ENCODE results near the gene GDPGP1. TPM values are rescaled to one million over a fixed set of nuclear protein-coding genes. Genes with fewer than 3 reads are reported as not detected.

The GDPGP1 gene
- total RNA-seq, 4 donors from 2014 or later, result 1.8 to 6.9 (median 4.3) TPM

DNA sequence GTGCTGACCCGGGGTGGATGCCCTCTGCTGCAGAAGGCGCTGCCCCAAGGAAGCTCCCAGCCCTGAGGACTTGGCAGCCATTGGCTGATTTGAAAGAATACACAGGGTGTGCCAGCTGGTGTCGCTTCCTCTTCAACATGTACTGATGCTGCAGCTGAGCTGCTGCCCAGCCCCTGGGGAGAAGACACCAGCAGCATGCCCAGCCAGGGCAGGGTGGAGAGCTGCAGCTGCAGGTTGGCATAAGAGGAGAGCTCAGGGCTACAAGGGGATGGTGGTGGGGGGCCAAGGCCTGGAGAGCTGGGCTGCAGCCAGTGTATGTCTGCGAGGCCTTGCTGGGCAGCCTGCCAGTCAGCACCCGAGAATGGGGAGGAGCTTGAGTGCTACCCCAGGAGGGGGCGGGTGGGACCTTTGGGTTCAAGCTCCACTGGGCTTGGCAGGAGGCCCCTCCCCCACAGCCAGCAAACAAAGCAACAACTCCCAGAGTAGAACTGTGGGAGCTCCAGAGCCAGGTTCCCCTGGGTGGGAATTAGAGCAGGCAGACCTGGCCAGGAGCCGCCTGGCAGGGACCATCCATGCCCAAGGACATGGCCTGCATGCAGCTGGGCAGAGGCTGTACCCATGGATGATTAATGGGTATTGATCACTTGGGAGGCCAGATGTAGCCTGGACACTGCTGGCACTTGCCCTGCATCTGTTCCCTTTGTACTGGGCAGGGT is 42.1 kb upstream of the GDPGP1 start:
- Histone ChIP-seq H3K27ac (peak overlapping the region; percentile 2 to 61 (median 39)), H3K4me3 (no peak overlapping the region), H3K27me3 (no peaks in the 10 kb centered on the region), H3K36me3 (no peaks in the 10 kb centered on the region), H3K4me1 (peaks cover 19 to 27% of the 10 kb centered on the region in 2 donors), H3K9me3 (no peaks in the 10 kb centered on the region)
- DNase-seq, result peak; percentile 73 to 88
- intact Hi-C loops (cut with DNase I; ENCODE audit: low total_unique reads) (no loop called here), in situ Hi-C loops (cut with MboI; ENCODE audit: low sequenced_read_pairs in 4 of 4) (no loop called here)
- TF ChIP-seq POLR2A (IDR thresholded peaks at IDR 0.05), result no peak
- TF ChIP-seq, protein P1, sequence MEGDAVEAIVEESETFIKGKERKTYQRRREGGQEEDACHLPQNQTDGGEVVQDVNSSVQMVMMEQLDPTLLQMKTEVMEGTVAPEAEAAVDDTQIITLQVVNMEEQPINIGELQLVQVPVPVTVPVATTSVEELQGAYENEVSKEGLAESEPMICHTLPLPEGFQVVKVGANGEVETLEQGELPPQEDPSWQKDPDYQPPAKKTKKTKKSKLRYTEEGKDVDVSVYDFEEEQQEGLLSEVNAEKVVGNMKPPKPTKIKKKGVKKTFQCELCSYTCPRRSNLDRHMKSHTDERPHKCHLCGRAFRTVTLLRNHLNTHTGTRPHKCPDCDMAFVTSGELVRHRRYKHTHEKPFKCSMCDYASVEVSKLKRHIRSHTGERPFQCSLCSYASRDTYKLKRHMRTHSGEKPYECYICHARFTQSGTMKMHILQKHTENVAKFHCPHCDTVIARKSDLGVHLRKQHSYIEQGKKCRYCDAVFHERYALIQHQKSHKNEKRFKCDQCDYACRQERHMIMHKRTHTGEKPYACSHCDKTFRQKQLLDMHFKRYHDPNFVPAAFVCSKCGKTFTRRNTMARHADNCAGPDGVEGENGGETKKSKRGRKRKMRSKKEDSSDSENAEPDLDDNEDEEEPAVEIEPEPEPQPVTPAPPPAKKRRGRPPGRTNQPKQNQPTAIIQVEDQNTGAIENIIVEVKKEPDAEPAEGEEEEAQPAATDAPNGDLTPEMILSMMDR (IDR thresholded peaks at IDR 0.05 in 4 of 5, conservative IDR thresholded peaks at IDR 0.05 in 1 of 5), result no peak
- ATAC-seq, result peak; percentile 86 to 95

- peak overlapping the region in 3 of 4 donors; percentile 43 to 66 (median 46) for H3K27ac ChIP-seq
- ATAC-seq (peak in 1 of 2 donors; percentile 22), DNase-seq (no peak)
- peaks cover 19 to 27% of the 10 kb centered on the region in 2 donors for H3K4me1 ChIP-seq
- no peaks in the 10 kb centered on the region for H3K27me3 ChIP-seq
- no peaks in the 10 kb centered on the region for H3K9me3 ChIP-seq
- H3K36me3 ChIP-seq, result no peaks in the 10 kb centered on the region
- TF ChIP-seq, protein P1 (IDR thresholded peaks at IDR 0.05 in 4 of 5, conservative IDR thresholded peaks at IDR 0.05 in 1 of 5), result no peak
- no peak for TF ChIP-seq POLR2A (IDR thresholded peaks at IDR 0.05)
- in situ Hi-C loops (cut with MboI; ENCODE audit: low sequenced_read_pairs in 4 of 4) (no loop called here), intact Hi-C loops (cut with DNase I; ENCODE audit: low total_unique reads) (no loop called here)
- no peak overlapping the region for H3K4me3 ChIP-seq
Observed at GRCh38 chr15:90192961-90193786, 40.8 kb upstream of the GDPGP1 start.

DNA sequence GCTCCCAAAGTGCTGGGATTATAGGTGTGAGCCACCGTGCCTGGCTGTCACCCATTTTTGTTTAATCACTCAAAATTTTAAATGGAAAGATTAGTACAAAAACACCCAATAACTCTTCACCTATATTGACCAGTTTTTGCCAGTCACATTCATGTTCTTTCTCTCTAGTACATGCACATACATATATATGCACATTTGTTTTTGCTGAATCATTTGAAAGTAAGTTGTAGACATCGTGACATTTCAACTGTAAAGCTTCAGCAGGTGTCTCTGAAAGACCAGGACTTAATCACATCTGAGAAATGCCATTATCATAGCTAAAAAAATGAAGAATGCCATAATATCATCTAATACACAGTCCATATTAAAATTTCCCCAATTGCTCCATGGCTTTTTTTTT is 39.4 kb upstream of the GDPGP1 start:
- ATAC-seq (no peak), DNase-seq (no peak)
- TF ChIP-seq, protein P1 (IDR thresholded peaks at IDR 0.05 in 4 of 5, conservative IDR thresholded peaks at IDR 0.05 in 1 of 5), result no peak
- TF ChIP-seq POLR2A (IDR thresholded peaks at IDR 0.05), result no peak
- no peaks in the 10 kb centered on the region for H3K36me3 ChIP-seq
- in situ Hi-C loops (cut with MboI; ENCODE audit: low sequenced_read_pairs in 4 of 4) (no loop called here), intact Hi-C loops (cut with DNase I; ENCODE audit: low total_unique reads) (no loop called here)
- H3K27me3 ChIP-seq, result no peaks in the 10 kb centered on the region
- no peak overlapping the region for H3K27ac ChIP-seq
- H3K9me3 ChIP-seq, result no peaks in the 10 kb centered on the region
- H3K4me3 ChIP-seq, result no peak overlapping the region
- peaks cover 19 to 27% of the 10 kb centered on the region in 2 donors for H3K4me1 ChIP-seq

- Histone ChIP-seq H3K4me1 (peaks cover 9 to 13% of the 10 kb centered on the region in 2 donors), H3K9me3 (no peaks in the 10 kb centered on the region), H3K27ac (peak overlapping the region; percentile 47 to 70 (median 60)), H3K36me3 (no peaks in the 10 kb centered on the region), H3K4me3 (peak overlapping the region; percentile 62 to 91 (median 74)), H3K27me3 (no peaks in the 10 kb centered on the region)
- in situ Hi-C loops (cut with MboI; ENCODE audit: low sequenced_read_pairs in 4 of 4), result loop anchor here in 1 of 4 donors (25.0 kb wide), 1 partner anchor 288 kb away; the partner anchor contains the start of gene ARPIN
- TF ChIP-seq POLR2A (IDR thresholded peaks at IDR 0.05), result no peak
- TF ChIP-seq, protein P1 (IDR thresholded peaks at IDR 0.05 in 4 of 5, conservative IDR thresholded peaks at IDR 0.05 in 1 of 5), result no peak
- ATAC-seq, result no peak
- intact Hi-C loops (cut with DNase I; ENCODE audit: low total_unique reads), result no loop called here
- no peak for DNase-seq
Observed at GRCh38 chr15:90200534-90201129, 33.4 kb upstream of the GDPGP1 start.
